Testis (tissue), 2 donors: ENCODE data around the gene BECN2.

Experiments used
- CTCF ChIP-seq, 3 experiments: fragments of 450-650 bp in 2 of 3; fragments of 200-600 bp in 1 of 3; sonication (generic) in 1 of 3; IDR thresholded peaks; one replicate each; pipeline ENCODE4 v1.5.1; 2016 to 2019; ENCODE audit warnings: antibody characterized with exemption in 3 of 3, mild to moderate bottlenecking in 2 of 3, moderate library complexity in 1 of 3
- POLR2A ChIP-seq: fragments of 450-650 bp; IDR thresholded peaks from one replicate; pipeline ENCODE4 v1.6.1; 2017; ENCODE audit warnings: antibody characterized with exemption, mild to moderate bottlenecking, moderate library complexity

DNA sequence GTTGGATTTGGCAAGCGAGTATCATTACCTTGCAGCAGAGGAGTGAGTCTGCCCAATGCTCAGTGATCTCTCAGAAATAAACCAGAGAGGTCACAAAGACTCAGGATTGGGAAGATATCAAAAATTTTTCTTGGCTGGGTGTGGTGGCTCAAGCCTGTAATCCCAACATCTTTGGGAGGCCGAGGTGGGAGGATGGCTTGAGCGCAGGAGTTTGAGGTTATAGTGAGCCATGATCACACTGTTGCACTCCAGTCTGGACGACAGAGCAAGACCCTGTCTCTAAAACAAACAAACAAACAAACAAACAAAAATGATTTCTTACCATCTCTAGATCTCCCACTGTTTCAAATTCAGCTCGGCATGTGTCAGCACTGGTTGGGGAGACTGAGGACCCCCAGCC lies 13.3 kb upstream of the BECN2 start:
- TF ChIP-seq CTCF (IDR thresholded peaks at IDR 0.05), result no peak
- TF ChIP-seq POLR2A, result no peak
